NCI-H526 treated with DMSO at 0.1 percent for 48 hours (cell line): ENCODE measurements around the gene DPEP2NB.
"Not testable (repeated sequence)": the region's sequence is repeated elsewhere in the genome, so short reads cannot be mapped to it uniquely, and the experiment has no call there.

Experiments used
- DNase-seq: peaks from one replicate; lab custom pipeline; 2025; lab: John Stamatoyannopoulos, UW

The DPEP2NB gene

DNA sequence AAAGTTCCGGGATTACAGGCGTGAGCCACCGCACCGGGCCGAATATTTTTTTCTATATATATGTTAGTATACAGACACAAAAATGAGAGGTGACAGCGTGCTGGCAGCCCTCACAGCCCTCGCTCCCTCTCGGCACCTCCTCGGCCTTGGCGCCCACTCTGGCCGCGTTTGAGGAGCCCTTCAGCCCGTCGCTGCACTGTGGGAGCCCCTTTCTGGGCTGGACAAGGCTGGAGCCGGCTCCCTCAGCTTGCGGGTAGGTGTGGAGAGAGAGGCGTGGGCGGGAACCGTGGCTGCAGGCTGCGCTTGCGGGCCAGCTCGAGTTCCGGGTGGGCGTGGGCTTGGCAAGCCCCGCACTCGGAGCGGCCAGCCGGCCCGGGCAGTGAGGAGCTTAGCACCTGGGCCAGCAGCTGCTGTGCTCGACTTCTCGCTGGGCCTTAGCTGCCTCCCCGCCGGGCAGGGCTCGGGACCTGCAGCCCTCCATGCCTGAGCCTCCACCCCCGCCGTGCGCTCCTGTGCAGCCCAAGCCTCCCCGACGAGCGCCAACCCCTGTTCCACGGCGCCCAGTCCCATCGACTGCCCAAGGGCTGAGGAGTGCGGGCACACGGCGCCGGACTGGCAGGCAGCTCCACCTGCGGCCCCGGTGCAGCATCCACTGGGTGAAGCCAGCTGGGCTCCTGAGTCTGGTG is 33.6 kb downstream of the DPEP2NB start:
- DNase-seq: no peak

DNA sequence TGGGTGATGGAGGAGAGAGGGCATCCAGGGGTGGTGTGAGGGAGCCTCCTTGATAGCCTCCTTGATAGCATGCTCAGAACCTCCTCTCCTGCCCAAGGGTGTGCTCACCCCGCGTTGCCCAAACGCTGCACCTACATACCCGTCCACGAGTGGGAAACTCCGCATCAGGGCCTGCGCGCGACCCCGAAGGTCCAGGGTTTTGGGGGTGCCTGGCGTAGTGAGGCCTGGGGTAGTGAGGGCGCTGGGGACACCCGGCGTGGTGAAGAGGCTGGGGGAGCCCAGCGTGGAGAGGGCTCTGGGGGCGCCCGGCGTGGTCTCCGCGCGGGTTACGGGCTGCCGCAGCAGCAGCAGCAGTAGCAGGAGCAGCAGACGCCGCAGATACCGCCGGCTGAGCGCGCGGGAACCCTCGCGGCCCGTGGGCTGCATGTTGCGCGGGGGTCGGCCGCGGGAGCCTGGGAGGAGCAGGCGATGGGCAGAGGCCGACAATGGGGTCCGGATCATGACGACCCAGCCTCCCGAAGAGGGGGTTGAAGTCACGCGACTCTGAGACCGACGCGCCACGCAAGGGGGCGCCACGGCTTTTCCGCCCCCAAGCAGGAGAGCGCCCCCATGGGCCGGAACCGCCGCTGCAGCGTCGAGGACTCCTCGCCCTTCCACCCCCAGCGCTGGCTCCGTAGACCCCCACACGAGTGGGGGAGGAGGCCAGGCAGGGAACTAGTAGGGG is 35.6 kb downstream of the DPEP2NB start, which contains the start of gene DPEP3:
DPEP3 (minus strand) TSS at position 545 of the 724 bp plus-strand sequence; CDS start at position 426, 119 bp downstream.
- DNase-seq: no peak

DNA sequence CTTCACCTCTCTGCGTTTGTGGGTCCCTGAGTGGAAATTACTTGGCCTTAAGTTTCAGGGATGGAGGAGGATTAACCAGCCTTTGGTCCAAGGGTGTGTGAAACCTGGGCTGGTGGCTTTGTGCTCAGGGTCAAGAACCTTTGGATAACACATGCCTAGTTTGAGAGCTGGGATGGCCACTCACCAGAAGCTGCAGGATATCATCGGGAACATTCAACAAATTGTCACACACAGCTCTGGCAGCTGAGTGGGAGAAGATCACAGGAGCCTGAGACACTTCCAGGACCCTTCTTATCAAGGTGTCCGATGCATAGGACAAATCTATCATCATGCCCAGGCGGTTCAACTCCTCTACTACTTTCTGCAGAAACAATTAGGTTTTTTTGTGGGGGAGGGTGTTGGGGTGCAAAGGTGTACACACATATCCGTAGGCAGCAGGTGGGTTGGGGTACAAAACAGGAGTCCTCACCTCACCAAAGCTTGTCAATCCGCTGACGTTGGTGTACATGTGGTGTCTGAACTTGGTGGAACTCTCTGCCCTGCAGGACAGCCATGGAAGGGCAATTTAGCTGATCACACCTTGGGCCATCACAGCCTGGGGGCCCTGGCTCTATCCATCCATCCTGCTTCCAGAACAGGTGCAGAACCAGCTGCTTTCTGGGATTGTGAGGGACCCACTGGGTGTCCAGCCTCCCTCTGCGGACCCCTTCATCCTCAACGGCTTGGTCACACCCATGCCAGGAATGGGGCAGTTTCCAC is 38.1 kb downstream of the DPEP2NB start:
- DNase-seq: no peak

DNA sequence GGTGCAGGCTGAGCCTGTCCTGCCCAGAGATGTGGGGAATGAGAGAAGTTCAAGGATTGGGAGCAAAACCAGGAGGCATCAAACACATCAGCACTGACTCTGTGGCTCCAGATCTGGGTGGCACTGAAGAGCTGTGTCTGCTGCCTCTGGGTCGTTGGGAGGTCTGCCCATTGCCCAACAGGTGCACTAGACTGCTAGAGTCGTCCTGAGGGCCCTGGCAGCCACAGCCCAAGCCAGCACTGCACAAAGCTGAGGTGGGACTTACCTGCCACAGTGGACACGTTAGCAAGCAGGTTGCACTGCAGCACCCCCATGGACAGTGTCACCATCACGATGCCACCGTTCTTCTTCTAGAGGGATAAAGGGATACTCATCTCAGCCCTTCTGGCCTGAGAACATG is 38.7 kb downstream of the DPEP2NB start:
- DNase-seq: no peak

DNA sequence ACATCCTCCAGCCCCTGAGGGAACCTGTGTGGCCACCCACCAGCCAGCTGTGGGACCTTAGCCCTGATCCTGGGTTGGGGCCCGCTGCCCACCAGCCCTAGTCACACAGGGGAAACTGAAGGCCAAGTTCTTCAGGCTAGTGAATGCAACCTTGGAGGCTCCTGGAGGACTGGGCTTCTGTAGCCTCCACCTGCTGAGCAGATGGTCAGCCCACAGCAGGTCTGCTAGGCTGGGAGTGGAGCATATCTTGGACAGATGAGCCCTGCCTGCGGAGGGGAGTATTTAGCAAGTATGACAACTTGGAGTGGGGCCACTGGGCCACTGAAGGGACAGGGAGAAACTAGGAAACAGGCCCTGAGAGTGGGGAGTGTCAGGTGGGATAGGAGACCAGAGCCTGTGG is 39.5 kb downstream of the DPEP2NB start:
- no peak for DNase-seq

DNA sequence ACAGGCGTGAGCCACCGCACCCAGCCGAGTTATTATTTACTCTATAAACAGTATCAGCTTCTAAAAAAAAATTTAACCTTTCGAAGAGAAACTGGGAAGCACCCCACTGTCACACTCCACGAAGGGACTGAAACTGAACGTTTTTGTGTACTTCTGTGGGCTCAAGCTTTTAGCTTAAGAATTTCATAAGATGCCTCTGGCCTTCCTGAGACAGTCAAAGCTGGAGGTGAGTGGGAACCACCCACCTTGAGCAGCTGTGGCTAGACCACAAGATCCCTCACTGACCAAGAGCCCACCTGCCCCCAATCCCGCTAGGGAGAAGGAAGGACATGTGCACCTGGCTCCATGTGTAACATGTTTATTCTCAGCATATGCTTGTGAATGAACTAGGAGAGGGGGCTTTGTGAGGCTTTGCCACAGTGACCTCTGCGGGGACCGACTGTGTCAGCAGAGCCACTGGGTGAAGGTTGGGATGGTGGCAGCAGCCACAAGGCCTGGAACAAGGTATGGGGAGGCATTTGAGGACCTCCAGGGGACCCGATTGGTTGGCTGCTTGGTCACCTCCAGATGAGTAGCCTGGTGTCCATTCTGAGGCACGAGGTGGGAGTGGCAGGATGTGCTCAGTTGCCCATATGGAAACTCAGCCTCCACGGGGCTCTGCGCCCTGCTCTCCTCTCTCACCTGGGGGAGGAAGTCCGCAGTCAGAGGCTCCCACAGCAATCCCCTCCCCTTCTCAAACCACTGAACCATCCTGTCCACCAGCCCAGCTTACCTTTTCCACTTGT is 40.2 kb downstream of the DPEP2NB start:
- no peak for DNase-seq

DNA sequence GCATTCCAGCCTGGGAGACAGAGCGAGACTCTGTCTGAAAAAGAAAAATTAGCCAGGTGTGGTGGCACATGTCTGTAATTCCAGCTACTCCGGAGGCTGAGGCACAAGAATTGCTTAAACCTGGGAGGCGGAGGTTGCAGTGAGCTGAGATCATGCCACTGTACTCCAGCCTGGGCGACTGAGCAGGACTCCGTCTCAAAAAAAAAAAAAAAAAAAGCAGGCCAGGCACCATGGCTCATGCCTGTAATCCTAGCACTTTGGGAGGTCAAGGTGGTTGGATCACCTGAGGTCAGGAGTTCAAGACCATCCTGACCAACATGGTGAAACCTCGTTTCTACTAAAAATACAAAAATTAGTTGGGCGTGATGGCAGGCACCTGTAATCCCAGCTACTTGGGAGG is 43.4 kb downstream of the DPEP2NB start:
- DNase-seq: not testable (repeated sequence)

DNA sequence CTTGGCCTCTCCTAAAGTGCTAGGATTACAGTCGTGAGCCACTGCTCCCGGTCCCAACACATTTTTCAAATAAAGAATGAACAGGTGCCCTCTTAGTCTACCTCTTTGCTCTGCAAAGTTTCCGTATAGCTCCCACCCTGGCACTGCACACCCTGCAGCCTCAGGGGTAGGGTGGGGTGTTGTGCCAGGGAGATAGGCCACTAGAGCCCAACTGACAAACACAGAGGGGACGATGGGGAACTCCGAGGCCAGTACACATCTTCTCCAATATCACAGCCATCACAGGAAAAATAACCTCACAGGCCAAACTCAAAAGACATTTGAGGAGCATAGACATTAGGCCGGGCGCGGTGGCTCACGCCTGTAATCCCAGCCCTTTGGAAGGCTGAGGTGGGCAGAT is 44.6 kb downstream of the DPEP2NB start:
- no peak for DNase-seq

DNA sequence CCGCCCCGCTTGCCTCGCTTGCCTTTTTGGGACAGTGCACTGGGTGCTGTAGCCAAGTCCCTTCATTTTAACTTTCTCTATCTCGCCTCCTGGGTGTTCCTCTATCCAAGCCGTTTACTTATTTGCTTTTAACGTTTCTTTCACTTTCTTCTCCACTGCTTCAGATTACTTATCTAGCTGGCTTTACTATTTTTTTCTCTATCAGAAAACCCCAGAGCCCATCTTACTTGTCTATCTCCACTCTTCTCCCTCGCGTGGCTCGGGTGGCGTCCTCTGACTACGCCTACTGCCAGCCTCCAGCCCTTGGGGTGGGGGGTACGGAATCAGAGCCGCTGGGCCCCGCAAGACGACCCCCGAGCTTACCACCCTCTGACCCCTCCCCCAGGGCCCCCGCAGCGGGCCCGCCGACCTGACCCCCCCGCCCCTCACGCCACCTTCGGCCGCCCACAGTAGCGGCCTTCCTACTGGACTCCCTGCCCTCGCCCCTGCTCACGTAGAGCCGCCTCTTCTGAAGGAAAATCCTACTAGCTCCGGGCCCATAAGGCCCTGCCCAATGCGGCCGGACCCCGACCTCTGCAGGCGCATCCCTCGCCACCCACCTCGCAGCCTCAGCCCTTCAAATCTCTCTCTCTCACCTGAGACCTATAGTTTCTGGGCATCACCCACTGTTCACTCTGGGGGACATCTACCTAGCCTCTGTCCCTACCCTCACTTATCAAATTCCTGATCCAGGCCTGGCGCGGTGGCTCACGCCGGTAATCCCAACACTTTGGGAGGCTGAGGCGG is 46.3 kb downstream of the DPEP2NB start:
- no peak for DNase-seq

DNA sequence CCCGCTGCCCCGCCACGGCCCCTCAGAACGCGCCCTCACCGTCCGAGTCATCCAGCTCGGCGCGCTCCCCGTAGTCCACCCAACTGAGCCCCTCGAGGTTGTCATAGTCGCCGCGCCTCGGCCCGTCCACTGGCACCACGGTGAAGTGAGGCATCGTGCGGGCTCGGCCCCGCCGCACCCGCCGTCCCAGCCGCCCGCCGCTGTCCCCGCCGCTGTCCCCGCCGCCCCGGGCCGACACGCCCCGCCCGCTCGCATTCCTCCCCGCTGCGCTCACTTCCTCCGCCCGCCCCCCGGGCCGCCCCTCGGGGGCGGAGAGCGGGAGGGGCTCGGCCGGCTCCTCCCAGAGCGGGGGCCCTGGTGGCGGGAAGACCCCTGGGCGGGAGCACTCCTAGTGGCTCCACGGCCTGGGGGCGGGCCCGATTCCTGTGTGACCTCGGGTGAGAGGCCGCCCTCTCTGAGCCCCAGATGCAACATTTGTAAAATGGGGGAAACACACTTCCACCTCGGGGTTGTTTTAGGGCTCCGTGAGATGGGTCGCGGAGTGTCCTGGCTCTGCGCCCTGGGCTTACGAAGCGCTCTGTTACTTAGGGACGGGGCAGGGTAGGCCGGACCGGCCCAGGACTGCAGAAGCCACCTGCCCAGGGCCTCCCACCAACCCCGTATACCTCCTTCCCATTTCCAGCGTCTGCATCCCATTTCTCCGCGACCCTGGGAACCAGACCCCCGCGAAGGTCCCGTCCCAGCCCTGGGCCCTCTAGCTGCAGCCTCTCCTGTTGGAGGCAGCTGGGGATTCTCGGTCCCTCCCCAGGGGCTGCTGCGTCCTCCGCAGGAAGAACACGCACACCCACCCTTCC is 47.1 kb downstream of the DPEP2NB start, which contains the start of gene SLC12A4:
SLC12A4 (minus strand) TSS at position 238 of the 854 bp plus-strand sequence; CDS start at position 154, 84 bp downstream.
- DNase-seq: no peak

DNA sequence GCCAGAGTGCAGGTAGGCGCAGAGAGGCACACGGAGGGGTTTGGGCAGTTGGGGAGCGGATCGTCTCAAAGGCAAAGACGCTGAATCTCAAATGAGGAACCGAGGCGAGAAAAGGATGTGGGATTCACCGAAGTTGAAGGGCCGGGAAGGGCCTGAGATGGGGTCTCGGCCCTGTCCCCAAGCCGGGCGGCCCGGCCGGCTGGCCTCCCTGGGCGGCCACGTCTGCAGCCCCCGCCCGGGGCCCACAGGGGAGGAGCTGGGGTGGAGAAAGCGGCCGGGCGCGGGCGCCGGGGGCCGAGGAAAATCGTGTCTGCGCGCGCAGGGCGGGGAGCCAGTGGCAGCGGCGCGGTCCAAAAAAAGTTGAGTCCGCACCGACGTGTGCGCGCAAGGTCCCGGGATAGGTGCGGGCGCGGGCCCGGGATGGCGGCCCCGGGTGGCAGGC is 47.7 kb downstream of the DPEP2NB start:
- no peak for DNase-seq

DNA sequence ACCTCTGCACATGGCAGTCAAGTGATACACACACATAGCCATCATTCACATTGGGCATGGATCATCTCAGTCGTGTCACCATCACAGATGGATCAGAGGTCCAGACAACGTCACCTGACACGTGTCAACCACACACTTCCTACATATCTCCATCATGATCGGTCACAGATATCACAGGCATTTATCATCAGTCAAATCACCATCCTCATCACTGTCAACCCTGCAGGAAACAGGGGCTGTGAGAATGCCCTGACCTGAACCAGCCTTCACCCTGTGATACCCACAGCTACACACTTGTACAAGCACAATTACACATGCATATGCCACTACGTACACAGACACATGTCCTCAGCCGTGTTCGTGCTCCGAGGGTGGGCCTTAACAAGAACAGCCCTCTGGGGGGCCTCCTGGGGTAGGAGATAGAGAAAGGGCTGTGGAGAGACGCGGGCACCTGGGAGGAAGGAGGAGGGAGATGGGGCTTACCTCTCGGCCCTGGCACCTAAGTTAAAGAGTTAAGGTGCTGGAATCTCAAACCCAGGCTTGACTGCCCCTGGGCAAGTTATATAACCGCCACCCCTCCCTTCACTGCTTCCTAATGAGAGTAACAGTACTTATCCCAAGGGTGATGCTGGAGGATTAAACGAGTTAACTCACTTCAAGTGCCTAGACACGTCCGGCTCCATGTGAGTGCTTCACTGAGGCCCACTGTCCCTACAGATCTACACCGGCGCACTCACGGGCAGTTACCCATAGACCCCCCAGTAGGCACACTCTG is 48.3 kb downstream of the DPEP2NB start:
- DNase-seq: no peak

DNA sequence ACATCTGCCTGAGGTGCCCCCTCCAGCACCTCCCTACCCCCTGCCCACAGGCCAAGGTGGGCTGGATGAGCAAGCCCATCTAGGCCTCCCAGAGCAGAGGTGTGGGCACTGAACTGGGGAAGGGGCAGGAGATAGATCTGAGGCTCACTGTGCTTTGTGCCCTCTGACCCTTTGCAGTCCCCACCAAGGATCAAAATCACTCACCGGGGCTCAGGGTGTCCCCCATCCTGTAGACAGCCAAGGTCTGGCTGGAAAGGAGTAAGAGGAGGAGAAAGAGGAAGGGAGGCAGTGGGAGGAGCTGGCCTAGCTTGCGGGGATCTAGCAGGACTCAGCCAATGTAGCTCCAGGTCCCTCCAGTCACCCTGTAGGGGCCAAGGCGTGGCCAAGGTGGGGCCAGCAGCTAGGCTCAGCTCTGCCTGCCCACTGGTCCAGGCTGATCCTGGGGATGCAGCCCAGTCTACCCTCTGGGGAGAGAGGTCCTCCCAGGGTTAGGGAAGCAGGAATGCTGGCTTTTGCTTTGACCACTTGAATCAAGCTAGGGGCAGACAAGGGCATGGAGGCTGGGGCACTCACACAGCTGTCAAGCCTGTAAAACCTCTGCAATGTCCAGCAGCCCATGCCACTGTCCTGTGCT is 49.0 kb downstream of the DPEP2NB start:
- DNase-seq: no peak

DNA sequence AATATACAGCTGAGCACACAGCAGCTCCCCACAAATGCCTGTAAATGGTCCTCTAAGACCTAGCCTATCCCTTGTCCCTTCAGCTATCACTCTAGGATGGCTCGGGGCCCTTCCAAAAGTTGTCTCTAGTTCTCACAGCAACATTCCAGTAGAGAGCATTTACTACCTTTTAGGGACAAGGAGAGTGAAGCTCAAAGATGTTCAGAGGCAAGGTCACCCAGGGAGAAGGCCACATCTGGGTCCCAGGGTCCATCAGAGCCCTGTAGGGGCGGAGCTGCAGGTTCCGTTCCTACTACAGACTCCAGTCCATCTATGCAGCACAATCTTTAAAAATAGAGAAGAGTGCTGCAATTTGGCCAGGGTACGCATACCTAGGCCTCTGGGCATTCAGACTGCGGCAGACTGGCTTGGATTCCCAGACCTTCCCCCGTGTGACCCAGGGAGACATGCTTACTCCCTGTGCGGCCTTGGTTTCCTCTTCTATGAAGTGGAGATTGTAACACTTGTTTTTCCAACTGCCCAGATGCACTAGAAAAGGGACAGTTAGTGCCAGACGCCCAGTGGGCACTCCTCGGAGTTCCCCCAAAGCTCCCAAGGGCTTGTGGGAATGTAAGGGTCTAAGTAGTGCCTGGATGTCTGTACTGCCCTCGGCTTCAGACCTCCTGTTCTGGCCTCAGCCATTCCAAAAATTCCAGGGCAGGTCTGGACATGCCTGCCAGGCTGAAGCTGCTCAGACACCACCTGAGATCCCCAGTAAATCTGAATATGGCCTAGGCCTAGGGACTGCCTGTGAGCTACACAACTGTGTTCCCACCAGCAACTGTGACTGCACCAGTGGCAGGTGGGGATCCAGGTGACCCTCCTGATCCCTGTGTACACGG is 49.8 kb downstream of the DPEP2NB start:
- DNase-seq: no peak

DNA sequence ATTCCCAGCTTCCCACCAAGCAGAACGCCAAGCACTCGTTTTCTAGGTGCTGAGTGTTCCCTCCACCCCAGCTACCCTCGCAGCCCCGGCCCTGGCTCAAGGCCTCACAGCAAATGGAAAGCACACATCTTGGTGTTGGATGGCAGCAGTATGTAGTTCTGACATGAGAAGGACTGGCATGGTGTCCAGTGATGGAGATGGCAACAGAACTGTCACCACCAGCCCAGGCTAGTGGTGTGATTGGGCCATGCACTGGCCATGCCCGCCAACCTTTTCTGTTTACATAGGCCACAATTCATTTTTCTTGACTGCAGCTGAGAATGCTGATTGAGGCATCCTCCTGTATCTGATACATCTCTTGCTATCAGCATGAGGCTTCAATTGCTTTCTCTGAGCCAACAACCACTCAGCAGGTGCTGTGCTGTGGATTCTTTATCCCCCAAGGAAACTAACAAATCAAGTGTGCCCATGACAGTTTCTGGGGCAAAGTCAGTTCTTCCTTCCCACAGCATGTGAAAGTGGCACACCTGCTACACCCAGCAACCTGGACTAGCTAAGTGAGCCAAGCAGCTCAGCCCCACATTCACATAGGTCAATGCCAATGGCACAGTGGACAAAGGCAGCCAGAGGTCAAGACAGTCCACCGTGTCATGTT is 51.1 kb downstream of the DPEP2NB start:
- no peak for DNase-seq

DNA sequence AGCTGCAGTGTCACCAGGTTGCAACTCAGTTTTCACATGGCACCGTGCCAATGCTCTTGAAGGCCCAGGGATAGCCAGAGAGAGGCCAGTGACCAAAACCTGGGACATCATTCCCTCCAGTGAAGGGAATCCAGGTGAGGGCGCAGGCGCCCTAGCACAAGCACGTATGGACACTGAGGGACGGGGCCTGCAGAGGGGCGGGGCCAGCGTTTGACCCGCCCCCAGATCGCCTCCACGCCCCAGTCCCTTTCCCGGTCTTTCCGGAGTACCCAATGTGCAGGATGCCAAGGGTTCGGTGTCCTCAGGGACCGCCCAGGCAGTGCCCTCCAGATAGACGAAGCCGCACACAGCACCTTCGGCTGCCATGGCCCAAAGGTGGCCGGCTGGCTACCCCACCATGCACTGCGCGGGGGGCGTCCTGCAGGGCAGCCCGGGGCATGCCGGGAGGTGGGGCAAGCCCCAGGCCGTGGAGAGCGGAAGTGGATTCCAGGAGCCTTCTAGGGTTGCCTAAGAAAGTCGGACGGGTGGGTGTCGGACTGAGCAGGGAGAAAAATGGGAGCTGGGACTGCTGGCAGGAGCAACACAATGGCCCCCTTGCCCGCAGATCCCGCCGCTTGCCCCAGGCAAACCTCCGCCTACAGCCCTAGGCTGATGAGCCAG is 51.9 kb downstream of the DPEP2NB start:
- DNase-seq: no peak
